GM19035 (cell line): ENCODE results near the gene GBE1.
"Not testable (repeated sequence)": the region's sequence is repeated elsewhere in the genome, so short reads cannot be mapped to it uniquely, and the experiment has no call there.

Source experiments
- ATAC-seq: cut with Tn5 transposase; IDR thresholded peaks from one replicate; pipeline ENCODE4 v1.9.1; 2021; ENCODE audit not compliant: unreplicated experiment

Gene GBE1

DNA sequence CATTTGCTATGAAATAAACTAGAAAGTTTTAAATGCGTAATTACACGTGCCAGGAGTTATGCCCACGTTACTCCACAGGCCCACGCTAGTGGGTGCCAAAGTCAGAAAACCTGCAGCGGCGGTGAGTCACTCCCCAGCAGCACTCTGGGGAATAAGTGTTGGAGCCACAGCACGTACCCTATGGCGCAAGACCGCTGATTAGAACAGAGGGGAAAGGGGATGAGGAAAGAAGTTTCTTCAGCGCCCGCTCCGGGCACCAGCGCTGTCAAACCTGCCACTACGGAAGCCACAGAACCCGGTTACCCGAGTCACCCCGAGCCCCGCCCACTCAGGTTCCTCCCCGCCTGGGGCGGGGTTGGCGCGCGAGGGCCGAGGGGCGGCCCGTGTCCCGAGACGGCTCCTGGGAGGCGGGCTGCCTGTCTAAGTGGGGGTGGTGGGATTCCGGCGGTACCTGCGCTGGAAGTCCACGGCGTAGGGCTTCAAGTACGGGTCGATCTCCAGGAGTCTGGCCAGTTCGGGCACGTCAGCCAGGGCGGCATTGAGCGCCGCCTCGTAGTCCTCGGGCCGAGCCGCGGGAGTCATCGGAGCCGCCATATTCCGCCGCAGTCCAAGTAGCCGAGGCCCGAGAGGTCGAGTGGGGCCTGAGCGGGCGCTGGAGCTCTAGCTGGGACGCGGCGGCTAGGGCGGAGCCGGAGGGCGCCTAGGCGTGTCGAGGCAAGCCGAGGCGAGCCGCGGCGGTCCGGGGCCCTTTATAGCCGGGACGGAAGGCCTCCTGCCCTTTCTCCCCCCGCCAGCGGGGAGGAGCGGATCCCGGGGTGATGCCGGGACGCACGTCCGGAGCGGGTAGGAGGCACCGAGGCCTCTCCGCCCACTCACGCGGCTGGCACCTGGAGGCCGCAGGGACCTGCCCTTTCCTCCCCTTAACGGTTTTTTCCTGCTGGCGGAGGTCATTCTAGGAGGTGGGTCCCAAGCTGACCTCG, at the start of gene GBE1:
Gene GBE1, minus strand, starts transcription at position 722 of the 980 bp plus-strand sequence. Its CDS starts 128 bp downstream, at position 594.
- peak; percentile 91 for ATAC-seq

DNA sequence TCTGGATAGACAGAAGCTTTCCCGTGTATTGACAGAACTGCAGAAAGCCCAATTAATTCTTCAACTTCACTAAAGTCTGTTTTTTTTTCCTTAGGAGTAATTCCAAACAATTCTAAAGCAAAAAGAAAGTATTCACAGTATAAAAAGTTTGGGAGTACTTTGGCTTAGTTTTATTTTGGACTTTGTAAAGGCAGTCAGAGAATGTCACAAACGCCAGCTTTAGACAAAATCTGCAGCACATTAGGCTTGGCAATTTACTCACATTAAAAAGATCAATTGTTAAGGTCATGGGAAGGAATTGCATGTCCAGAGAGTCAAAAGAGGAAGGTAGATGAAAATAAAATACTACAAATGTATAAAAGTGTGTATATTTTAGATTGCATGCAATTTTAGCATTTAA, 47.5 kb upstream of the GBE1 start:
- no peak for ATAC-seq

DNA sequence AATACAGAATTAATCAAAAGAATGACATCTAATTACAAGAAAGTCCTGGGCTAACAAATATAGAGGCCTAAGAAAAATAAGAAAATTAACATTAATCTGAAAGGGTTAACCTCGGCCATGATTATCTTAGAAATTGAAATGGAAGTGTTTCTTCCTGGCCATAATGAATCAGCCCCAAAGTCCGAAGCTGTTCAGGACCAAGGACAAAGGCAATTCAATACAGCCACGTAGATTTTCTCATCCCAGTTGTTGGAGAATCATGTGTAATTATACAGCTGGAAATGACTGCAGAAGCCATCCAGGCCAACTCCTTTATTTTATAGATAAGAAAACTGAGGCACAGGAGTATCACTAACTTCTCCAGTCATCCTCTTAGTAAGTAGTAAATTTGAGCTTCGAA, 38.0 kb upstream of the GBE1 start:
- ATAC-seq: no peak

DNA sequence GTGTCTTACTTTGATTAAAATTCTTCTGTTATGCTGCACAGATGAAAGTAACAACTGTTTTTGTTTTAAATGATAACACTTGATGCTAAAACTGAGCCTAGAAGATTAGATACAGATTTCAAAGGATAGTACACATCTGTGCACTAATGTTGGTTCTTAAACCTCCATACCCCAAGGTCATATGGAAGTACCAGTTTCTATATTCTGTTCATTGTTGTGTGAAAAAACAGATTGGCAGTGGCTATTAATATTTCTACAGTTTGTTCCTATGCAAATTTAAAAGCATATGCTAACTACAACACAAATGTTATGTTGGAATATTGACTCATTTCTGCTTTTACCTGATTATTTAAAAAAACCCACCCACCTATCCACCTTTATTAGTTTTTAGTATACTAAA, 32.0 kb upstream of the GBE1 start:
- no peak for ATAC-seq

DNA sequence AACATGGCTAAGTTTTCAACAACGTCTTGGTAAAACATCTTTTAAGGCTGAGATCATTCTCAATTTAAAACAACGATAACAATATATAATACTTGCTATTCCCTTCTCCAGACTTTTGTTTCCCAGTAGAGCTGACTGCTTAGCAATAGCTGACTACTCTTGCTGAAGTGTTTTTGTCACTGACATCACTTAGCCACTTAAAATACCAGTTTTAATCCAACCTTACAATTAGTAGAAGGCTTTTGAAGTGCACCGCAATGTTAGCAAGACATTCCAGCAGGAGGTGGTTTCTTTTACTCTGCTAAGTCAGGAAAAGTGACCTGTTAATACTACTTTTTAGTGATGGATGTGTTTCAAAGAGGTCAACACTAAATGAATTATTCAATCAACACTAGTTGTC, 28.7 kb upstream of the GBE1 start:
- no peak for ATAC-seq

DNA sequence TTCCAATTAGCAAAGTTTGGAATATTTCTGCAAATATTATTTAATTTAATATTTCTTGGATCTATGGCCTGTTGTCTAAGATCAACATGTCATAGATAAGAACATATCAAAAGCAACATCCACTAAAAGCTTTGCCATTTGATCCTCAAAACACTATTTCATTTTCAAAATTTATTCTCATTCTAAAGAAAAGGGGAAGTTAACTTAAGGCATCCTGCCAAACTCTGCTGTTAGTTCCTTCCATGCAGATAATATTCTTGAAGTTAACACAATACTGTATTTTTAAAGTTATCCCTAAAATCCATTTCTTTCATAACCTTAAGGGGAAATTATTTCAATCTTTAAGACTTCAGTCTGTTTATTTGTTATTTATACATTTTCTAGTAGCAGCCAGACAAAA, 28.2 kb upstream of the GBE1 start:
- ATAC-seq: no peak

DNA sequence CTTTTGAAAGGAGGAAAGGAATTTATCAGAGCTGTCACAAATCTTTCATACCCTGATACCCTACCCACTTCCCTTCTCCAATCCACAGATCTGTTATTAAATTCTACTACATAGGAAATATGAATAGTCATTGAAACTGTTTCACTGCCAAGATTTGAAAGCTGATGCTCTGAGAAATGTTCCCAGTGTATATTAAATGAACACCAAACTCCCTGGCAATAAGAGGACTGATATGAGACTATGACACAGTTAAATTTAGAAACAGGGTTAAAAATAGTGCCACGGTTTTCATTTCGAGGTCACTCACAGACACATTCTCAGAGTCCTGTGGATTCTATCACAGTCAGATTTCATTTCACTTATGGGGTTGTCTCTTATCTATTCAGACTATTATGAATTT, 27.2 kb upstream of the GBE1 start:
- ATAC-seq: peak; percentile 72

DNA sequence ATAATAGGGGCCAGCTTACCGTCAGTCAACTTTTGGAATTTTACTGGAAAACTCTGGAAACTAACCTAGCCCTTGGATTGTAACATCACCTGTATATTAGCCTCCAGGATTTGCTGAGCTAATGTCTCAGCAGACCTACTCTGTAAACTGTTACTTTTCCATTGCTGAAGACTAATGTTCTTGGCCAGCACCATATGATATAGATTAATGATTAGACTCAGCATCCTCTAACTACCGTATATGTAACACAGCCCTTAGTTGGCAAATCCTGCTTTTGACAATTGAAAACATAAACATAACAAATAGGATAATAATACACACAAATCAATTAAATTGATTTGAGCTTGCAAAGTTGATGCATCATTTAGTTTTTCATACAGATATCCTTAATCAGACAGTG, 26.6 kb upstream of the GBE1 start:
- no peak for ATAC-seq

DNA sequence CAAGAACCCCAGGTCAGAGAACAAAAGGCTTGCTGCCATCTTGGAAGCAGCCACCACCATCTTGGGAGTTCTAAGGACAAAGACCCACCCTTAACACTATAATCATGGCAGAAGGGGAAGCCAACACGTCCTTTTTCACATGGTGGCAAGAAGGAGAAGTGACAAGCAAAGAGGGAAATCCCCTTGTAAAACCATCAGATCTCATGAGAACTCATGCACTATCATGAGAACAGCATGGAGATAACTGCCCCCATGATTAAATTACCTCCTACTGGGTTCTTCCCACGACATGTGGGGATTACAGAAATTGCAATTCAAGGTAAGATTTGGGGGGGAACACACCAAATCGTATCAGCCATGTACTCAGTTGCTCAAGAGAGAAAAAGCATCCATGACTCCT, 21.1 kb upstream of the GBE1 start:
- no peak for ATAC-seq

DNA sequence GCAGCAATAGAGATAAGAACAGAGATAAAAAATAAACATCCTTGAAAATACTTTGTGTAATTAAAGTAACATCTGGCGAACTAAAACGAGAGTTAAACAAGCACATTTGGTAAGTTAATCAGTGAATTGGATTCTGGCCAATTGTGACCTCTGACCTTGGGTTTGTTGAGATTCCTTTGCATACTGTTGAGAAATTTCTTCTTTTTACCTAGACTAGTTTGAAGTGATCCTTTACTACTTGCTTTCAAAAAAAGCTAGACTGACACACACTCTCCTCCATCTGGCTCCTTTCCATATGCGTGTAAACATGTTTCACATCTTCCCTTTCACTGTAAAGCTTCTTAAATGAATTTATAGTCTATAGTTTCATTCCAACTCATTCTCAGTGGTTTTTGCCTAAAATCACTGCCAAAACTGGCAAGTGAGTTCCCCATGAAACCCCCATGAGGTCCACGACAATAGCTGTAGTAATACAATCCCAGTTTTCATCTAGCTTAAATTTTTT, 17.3 kb upstream of the GBE1 start:
- ATAC-seq: no peak

DNA sequence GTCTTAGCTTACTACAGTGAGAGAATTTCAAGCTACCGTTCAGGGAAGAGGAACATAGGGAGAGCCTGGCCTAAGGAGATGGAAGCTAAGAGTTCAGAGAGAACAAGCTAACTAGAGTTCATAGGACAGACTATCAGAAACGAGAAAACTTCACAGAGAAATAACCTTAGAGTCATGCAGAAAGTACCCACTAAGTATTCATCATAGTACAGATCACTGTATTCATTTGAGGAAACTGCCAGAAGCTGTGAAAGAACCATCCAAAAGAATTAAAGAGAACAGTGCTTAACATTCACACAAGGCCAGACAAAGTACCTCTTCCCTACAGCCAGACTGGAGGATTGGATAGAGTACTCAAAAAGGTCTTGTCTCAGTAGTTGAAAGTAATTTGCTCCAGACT, 15.2 kb upstream of the GBE1 start:
- no peak for ATAC-seq

DNA sequence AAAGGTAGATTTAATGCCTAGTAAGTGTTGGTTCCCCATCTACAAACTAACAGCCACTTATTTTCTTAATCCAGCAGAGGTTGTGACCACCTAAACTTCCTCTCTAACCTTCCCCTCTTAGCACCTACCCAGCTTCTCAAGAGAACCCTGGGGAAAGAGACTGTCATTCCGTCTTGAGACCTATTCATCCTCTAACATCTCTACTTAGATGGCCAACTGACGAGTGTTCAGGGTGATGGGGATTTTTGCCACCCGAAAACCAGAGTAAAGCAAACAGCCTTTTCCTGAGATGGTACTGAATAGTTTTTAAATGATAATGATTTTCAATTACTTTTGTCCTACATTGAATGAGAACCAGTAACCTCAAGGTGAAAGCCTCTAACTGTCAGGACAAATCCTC, 9.3 kb upstream of the GBE1 start:
- ATAC-seq: no peak

DNA sequence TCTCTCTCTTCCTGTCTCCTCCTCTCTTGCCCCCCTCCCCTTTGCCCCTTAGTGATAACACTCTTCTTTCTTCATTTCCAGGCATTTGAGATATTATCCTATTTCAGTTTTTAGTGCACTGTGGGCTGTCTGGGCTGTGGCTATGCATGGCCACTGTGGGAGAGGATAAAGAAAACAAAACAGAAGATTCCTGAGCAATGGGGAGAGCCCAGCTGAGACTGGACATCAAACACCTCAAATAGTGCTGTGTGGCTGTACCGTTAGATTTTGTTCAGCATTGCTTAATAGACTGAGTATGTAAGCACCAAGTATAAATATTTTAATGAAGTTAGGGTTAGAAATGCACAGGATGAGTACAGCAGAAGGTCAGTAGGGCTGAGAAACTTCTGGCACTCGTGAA, 7.9 kb upstream of the GBE1 start:
- no peak for ATAC-seq

DNA sequence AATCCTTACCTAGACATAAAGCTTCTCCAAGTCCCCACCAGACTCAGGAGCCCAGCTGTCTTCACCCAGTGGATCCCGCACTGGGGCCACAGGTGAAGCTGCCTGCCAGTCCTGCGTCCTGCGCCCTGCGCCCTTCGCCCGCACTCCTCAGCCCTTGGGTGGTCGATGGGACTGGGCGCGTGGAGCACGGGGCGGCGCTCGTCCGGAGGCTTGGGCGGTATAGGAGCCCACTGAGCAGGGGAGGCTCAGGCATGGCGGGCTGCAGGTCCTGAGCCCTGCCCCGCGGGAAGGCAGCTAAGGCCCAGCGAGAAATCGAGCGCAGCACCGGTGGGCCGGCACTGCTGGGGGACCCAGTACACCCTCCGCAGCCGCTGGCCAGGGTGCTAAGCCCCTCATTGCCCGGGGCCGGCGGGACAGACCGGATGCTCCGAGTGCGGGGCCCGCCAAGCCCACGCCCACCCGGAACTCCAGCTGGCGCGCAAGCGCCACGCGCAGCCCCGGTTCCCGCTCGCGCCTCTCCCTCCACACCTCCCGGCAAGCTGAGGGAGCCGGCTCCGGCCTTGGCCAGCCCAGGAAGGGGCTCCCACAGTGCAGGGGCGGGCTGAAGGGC, 5.9 kb upstream of the GBE1 start:
- ATAC-seq: not testable (repeated sequence)

DNA sequence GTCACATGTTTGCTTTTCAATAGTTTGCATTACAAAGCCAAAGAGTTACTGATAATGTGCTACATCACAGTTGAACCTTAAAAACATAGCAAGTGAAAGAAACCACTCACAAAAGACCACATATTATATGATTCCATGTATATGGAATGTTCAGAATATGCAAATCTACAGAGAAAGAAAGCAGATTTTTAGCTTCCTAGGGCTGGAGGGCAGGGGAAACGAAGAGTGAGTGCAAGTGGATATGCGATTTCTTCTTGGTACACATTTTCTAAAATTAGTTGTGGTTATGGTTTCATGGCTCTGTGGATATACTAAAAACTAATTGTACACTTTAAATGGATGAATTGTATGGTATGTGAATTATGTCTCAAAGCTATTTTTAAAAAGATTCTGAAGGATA, 4.0 kb upstream of the GBE1 start:
- ATAC-seq: no peak

DNA sequence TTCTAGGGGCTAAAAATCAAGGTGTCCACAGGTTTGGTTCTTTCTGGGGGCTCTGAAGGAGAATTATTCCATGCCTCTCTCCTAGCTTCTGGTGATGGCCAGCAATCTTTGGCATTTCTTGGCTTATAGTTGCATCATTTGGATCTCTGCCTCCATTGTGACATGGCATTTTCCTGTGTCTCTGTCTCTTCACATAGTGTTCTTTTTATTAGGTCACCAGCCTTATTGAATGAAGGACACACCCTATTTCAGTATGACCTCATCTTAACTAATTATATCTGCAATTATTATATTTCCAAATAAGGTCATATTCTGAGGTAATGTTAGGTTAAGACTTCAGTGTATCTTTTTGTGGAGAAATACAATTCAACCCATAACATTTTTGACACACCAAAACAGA, 3.2 kb upstream of the GBE1 start:
- ATAC-seq: no peak

DNA sequence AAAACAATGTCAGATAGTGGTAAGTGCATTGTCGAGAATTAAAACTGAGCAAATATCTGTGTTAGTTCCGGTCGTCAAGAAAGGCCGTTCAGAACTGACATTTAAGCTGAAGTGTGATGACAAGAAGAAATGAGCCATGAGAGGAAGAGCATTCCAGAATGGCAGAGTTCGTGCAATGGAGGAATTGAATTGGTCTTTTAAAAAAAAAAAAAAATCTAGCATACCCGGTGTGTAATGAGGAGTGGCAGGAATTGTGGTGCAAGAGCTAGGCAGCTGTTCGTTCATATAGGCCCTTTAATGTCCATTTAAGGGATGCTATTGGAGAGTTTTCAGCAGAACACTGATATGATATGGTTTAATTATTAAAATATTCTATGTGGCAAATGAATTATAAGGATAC, 2.6 kb upstream of the GBE1 start:
- no peak for ATAC-seq

DNA sequence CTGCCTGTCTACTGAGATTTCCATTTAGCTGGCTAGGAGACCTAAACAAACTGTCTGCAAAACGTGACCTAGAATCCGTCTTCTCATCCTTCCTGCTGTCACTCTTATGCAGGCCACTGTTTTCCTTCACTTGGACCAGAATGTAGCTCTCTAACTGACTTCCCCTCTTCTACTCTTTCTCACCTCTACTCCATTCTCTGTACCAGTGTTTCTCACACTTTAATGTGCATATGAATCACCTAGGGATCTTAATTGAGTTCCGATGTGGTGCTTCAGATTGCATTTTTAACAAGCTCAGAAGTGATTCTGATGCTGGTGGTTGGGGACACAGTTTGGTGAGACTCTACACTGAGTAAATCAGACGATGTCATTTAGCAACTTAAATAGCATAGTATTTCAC, 1.6 kb upstream of the GBE1 start:
- no peak for ATAC-seq

DNA sequence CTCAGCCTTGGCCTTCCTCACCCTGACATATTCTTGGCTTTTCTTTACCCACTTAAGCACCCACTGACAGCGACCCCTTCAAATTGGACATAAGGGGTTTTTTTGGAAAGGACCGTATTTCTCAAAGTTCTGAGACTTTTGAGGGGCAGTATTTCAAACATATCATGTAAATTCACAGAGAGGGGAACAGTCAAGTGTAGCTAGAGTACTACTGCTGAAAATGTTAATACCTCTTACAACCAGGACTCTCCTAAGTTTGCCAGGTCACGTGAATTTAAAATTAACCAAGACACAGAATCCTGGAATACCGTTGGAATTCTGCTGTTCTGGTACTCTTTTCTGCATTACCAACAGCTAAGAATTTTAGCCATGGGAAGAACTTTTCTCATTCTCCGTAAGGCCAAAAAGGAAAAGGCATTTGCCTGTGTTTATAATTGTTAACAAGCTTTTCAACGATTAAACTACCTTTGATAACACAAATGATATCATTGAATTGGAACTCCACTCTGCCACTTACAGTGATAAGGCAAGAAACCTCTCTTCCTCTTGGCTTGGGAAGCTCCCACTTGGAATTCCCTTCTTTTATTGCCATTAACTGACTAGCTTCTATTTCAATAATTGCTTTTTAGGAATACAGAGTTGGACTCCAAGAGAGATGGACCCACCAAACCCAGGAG, 597 bp upstream of the GBE1 start:
- ATAC-seq: peak; percentile 0

DNA sequence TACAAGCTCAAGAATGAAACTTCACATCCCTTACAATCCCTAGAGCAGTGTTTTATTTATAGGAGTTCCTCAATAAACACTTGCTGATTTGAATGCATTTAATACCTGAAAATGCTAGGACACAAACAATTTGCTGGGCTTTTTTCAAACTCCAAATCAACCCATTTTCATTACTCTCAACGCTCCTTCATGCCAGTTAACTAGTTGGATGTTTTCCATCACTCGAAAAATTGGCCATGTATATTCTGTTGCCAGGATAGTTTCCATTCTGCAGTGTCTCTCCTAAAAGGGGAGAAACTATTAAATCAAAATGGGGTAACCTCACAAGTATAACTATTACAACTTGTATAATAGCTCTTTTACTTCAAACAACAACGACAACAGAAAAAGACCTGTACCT, 1.2 kb downstream of the GBE1 start:
- no peak for ATAC-seq

DNA sequence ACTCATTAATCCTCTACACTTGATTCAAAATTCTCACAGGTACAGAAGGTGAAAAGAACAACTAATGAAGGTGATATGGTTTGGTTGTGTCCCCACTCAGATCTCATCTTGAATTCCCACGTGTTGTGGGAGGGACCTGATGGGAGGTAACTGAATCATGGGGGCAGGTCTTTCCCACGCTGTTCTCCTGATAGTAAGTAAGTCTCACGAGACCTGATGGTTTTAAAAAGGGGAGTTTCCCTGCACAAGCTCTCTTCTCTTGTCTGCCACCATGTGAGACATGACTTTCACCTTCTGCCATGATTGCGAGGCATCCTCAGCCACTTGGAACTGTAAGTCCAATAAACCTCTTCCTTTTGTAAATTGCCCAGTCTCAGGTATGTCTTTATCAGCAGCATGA, 2.7 kb downstream of the GBE1 start:
- not testable (repeated sequence) for ATAC-seq

DNA sequence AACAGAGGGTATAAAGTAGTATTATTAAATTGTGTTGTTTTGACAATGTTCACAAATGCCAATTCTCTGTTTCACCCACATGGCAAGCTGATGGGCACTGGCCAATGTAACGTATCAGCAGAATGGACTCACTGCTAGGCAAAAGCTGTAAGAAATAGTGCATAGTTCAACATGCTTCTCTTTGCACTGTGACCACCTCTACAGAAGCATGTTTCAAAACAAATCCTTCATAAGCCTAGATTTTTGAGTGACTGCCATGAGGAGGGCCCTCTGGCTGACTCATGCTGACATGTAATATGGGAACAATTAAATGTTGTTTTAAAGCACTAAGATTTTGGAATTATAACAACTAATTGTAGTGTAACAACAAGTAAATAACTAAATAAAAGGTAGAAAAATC, 3.2 kb downstream of the GBE1 start:
- no peak for ATAC-seq
